HUES6 (cell line): ENCODE measurements around the gene WDR75.
"Not testable (repeated sequence)": the region's sequence is repeated elsewhere in the genome, so short reads cannot be mapped to it uniquely, and the experiment has no call there.

Experiments used
- H3K27ac ChIP-seq: 2 replicates; pipeline ENCODE4 v1.7.0; 2013; ENCODE audit warnings: low read depth, mild to moderate bottlenecking, low read length, inconsistent platforms
- H3K27me3 ChIP-seq: 2 replicates; pipeline ENCODE4 v1.6.1; 2013; ENCODE audit warnings: low read length; ENCODE audit not compliant: control insufficient read depth, insufficient read depth
- H3K36me3 ChIP-seq: 2 replicates; pipeline ENCODE4 v1.6.1; 2013; ENCODE audit warnings: low read length; ENCODE audit not compliant: control insufficient read depth, insufficient read depth
- H3K4me1 ChIP-seq: 2 replicates; pipeline ENCODE4 v1.6.1; 2013; ENCODE audit warnings: low read length; ENCODE audit not compliant: control insufficient read depth, insufficient read depth
- H3K4me3 ChIP-seq: 2 replicates; pipeline ENCODE4 v1.5.1; 2013; ENCODE audit warnings: low read depth, low read length
- H3K9ac ChIP-seq: one replicate; pipeline ENCODE4 v1.6.1; 2013; ENCODE audit warnings: mild to moderate bottlenecking, low read length
- H3K9me3 ChIP-seq: 2 replicates; pipeline ENCODE4 v1.6.1; 2013; ENCODE audit warnings: low read depth, low read length; ENCODE audit not compliant: control insufficient read depth, insufficient read depth

WDR75 gene

DNA sequence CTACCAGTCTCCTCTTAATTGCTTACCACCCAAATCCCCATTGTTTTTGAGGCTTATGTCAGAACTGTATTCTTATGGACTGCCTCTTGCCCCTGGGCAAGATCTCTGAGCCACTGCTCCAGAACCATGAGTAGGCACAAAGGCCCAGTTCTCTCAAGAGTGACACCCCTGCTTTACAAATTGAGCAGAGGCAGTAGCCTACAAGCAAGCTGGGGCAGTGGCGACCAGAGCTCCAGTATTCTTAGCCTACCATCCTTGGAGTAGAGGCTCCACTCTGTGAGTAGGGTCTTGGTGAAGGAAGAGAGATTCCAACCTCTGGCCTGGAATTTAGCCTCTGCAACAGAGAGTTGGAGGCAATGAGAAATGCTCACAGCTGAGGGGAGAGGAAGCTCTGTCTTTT lies 36.5 kb downstream of the WDR75 start:
- Histone ChIP-seq H3K4me3 (no peak overlapping the region), H3K9ac (no peak overlapping the region), H3K4me1 (peaks cover 7% of the 10 kb centered on the region), H3K9me3 (no peaks in the 10 kb centered on the region), H3K27ac (no peak overlapping the region), H3K27me3 (no peaks in the 10 kb centered on the region), H3K36me3 (peaks cover 43% of the 10 kb centered on the region)

GRCh38 chr2:189478289-189478688 lies 37.0 kb downstream of the WDR75 start:
- H3K27me3 ChIP-seq, H3K27ac ChIP-seq, H3K4me3 ChIP-seq, H3K9me3 ChIP-seq, H3K4me1 ChIP-seq, H3K9ac ChIP-seq: not testable (repeated sequence)
- H3K36me3 ChIP-seq, result peaks cover 38% of the 10 kb centered on the region

DNA sequence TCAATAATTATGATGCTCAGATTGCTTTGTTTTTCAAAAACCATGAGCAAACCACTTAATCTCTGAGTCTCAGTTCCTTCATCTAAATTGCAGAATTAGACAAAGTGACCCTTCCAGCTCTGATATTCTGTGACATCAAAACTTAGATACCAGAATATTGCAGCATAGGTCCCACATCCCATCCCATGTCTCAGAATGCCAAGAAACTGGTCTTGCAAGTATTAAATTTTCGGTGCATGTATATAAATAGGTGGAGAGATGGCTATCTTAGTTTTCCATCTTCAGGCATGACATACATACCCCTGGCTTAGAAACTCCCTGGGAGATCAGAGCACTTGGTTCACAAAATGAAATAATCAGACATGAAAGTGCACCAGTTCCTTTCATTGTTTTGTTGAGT lies 39.8 kb downstream of the WDR75 start:
- no peaks in the 10 kb centered on the region for H3K9me3 ChIP-seq
- peaks cover 10% of the 10 kb centered on the region for H3K36me3 ChIP-seq
- no peak overlapping the region for H3K27ac ChIP-seq
- H3K4me1 ChIP-seq, result peaks cover 12% of the 10 kb centered on the region
- H3K4me3 ChIP-seq, result no peak overlapping the region
- no peaks in the 10 kb centered on the region for H3K27me3 ChIP-seq
- H3K9ac ChIP-seq, result no peak overlapping the region

DNA sequence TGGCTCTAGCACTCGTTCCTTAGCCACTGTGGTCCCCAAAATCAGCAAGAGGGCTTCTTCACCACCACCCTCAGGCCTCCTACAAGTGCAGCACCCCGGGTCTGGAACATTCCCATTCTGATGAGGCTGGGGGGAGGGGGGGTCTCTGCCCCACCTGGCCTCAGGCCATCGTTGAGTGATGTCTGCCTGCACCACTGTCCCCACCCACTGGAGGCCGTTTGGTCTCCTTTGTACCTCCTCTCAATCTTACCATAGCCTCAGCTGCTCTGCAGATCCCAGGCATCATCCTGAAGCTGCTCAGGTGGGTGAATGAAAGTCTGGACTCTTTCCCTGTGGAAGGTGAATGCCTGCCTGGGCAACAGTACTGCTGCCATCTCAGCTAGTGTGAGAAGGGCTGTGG lies 42.3 kb downstream of the WDR75 start:
- H3K36me3 ChIP-seq, result no peaks in the 10 kb centered on the region
- no peak overlapping the region for H3K9ac ChIP-seq
- H3K4me1 ChIP-seq, result peaks cover 5% of the 10 kb centered on the region; the same call in 1 of the 2 replicates
- no peak overlapping the region for H3K27ac ChIP-seq
- H3K27me3 ChIP-seq, result no peaks in the 10 kb centered on the region
- no peaks in the 10 kb centered on the region for H3K9me3 ChIP-seq
- no peak overlapping the region for H3K4me3 ChIP-seq

DNA sequence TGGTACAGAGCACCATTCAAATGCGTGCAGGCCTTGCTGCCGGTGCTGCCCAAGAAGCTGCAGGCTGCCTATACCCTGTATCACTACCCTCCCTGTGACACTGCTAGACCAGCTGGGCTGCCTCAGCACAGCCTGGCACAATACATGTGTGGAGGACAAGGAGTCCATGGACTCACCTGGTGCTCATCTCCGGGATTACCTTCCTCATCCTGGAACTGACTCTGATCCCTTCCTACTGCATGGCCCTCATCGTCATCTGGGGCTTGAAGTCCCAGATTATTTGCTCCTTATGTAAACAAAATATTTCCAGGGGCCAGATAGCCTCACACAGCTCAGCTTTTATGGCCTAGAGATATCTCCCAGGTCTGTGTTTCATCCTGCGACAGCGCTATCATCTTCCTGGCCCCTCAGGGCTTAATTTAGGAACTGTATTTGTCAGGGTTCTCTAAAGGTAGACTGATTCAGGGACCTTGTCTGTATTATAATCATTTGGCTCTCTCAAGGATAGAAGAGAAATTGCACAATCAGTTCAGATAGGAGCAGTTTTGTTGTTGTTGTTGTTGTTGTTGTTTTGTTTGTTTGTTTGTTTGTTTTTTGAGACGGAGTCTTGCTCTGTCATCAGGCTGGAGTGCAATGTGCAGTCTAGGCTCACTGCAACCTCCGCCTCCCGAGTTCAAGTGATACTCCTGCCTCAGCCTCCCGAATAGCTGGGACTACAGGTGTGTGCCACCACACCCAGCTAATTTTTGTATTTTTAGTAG lies 42.9 kb downstream of the WDR75 start:
- Histone ChIP-seq H3K27ac (no peak overlapping the region), H3K4me1 (peaks cover 5% of the 10 kb centered on the region; the same call in 1 of the 2 replicates), H3K4me3 (no peak overlapping the region), H3K36me3 (no peaks in the 10 kb centered on the region), H3K9ac (no peak overlapping the region), H3K9me3 (no peaks in the 10 kb centered on the region), H3K27me3 (no peaks in the 10 kb centered on the region)

DNA sequence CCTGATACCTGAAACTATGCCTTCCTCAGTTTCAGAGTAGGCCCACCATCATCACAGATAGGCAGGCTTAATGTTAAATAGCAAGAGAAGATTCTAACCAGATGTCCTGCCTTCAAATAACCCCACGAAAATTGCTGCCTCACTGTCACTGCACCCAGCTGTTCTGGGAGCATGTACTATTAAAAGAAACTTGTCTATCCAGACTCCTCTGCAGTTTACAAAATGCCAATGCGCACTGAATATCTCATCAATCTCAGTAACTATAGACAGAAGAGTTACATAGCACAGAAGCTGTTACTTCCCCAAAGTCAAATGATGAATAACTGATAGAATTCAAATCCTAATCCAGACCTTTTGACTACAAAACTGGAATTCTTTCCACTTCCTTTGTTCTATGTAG lies 43.9 kb downstream of the WDR75 start:
- no peaks in the 10 kb centered on the region for H3K9me3 ChIP-seq
- no peak overlapping the region for H3K27ac ChIP-seq
- H3K36me3 ChIP-seq, result no peaks in the 10 kb centered on the region
- no peak overlapping the region for H3K9ac ChIP-seq
- no peaks in the 10 kb centered on the region for H3K27me3 ChIP-seq
- peaks cover 5% of the 10 kb centered on the region; the same call in 1 of the 2 replicates for H3K4me1 ChIP-seq
- H3K4me3 ChIP-seq, result no peak overlapping the region

DNA sequence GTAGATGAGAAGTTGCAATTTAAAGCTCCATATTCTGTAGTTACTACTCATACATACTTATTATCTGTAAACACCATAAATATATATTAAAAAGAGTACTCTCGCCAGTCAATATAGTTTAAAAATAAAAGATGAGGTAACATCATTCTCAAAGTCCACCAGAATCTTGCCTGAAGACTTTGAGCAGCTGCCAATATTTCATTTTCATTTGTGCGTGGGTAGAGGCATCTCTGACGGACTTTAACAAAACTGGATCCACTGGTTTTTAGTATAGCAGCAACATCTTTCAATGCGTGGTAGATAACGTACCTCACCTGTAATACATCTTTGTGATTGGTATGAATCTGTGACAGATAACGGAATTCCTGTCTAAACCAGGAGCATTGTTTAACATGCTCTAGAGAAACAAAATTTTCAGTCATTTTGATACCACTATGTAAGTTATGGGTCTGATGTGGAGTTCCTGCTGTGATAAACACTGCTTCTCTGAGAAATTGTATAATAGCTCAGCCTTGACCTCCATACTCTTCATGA lies 45.0 kb downstream of the WDR75 start:
- Histone ChIP-seq H3K9ac (no peak overlapping the region), H3K4me1 (peaks cover 5% of the 10 kb centered on the region; the same call in 1 of the 2 replicates), H3K27me3 (no peaks in the 10 kb centered on the region), H3K4me3 (no peak overlapping the region), H3K36me3 (no peaks in the 10 kb centered on the region), H3K27ac (no peak overlapping the region), H3K9me3 (no peaks in the 10 kb centered on the region)

GRCh38 chr2:189487283-189488007 lies 46.2 kb downstream of the WDR75 start:
- Histone ChIP-seq H3K27ac (no peak overlapping the region), H3K4me1 (peaks cover 5% of the 10 kb centered on the region; the same call in 1 of the 2 replicates), H3K9me3 (no peaks in the 10 kb centered on the region), H3K36me3 (no peaks in the 10 kb centered on the region), H3K9ac (no peak overlapping the region), H3K27me3 (no peaks in the 10 kb centered on the region), H3K4me3 (no peak overlapping the region)

GRCh38 chr2:189488008-189488310 lies 46.7 kb downstream of the WDR75 start:
- no peak overlapping the region for H3K9ac ChIP-seq
- no peak overlapping the region for H3K4me3 ChIP-seq
- H3K4me1 ChIP-seq, result peaks cover 5% of the 10 kb centered on the region; the same call in 1 of the 2 replicates

DNA sequence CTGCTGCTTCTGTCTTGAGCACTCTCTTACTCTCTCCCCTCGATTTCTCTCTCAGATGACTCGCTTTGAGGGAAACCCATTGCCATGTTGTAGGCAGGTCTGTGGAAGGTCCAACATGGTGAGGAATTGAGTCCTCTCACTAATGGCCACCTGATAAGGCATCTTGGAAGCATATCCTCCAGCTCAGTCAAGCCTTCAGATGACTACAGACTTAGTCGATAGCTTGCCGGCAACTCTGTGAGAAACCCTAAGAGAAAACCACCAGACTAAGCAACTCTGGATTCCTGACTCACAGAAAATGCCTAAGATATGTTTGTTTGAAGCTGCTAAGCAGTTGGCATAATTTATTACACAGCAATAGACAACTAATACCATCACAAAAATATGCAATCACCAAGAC lies 51.2 kb downstream of the WDR75 start:
- Histone ChIP-seq H3K9me3 (no peaks in the 10 kb centered on the region), H3K27me3 (no peaks in the 10 kb centered on the region), H3K36me3 (no peaks in the 10 kb centered on the region), H3K9ac (no peak overlapping the region), H3K27ac (no peak overlapping the region), H3K4me1 (no peaks in the 10 kb centered on the region), H3K4me3 (no peak overlapping the region)

More at GRCh38 chr2:189488008-189488310, 46.7 kb downstream of the WDR75 start:
- H3K27me3 ChIP-seq, result no peaks in the 10 kb centered on the region
- H3K27ac ChIP-seq, result no peak overlapping the region
- no peaks in the 10 kb centered on the region for H3K36me3 ChIP-seq
- H3K9me3 ChIP-seq, result no peaks in the 10 kb centered on the region

GRCh38 chr2:189498205-189498604 lies 56.9 kb downstream of the WDR75 start:
- H3K4me3 ChIP-seq, result no peak overlapping the region
- no peaks in the 10 kb centered on the region for H3K4me1 ChIP-seq
- no peaks in the 10 kb centered on the region for H3K9me3 ChIP-seq
- H3K27me3 ChIP-seq, result no peaks in the 10 kb centered on the region
- H3K9ac ChIP-seq, result no peak overlapping the region
- H3K36me3 ChIP-seq, result no peaks in the 10 kb centered on the region
- H3K27ac ChIP-seq, result no peak overlapping the region
